T-cell (primary cell): ENCODE data around the gene CTR9. TPM values are rescaled to one million over a fixed set of nuclear protein-coding genes. Genes with fewer than 3 reads are reported as not detected.
A peak's percentile ranks its signal among the peaks of the same experiment; 100 is the strongest.

Experiments used
- ATAC-seq, 4 experiments: fragments of 200-7000 bp in 3 of 4; fragments of 150-1000 bp in 1 of 4; cut with Tn5 transposase; replicated peaks in 1 of 4; 1 replicate in 3 of 4; 2 replicates in 1 of 4; pipeline ENCODE4 v1.10.0; 2021; ENCODE audit warnings: moderate library complexity in 3 of 4, mild to moderate bottlenecking in 2 of 4, moderate number of reproducible peaks in 1 of 4
- CTCF ChIA-PET, 2 donors: fragments of 300-600 bp; sonication (Branson Sonifier 250); formaldehyde crosslinking; loops; one replicate each; lab custom pipeline; 2022; ENCODE audit warnings: antibody characterized with exemption in 2 of 2; lab: Charles Lee
- POLR2A ChIA-PET, 2 donors: fragments of 300-600 bp; sonication (Branson Sonifier 250); formaldehyde crosslinking; loops; one replicate each; lab custom pipeline; 2022; ENCODE audit warnings: antibody characterized with exemption in 2 of 2; lab: Charles Lee
- DNase-seq, 35 experiments: peaks; one replicate each; pipeline versions ENCODE4 v3.0.0 to v3.0.0-alpha.2; 2013 to 2023
- H3K27ac ChIP-seq: one replicate; pipeline ENCODE4 v1.5.1; 2013; ENCODE audit warnings: low read length
- H3K27me3 ChIP-seq, 2 experiments: replicated peaks in 1 of 2; 1 replicate in 1 of 2; 2 replicates in 1 of 2; pipeline versions ENCODE4 v1.6.1 to v1.7.0; 2013; ENCODE audit warnings: low read length in 1 of 2, mixed read lengths in 1 of 2; ENCODE audit not compliant: control insufficient read depth in 2 of 2, insufficient read depth in 2 of 2; ENCODE audit errors: extremely low read depth in 1 of 2
- H3K36me3 ChIP-seq, 2 donors: 1 replicate in 1 of 2; 2 replicates in 1 of 2; pipeline versions ENCODE4 v1.6.1 to v1.7.0; 2013; ENCODE audit warnings: low read length in 1 of 2; ENCODE audit not compliant: control insufficient read depth in 2 of 2, insufficient read depth in 1 of 2; ENCODE audit errors: extremely low read depth in 1 of 2
- H3K4me1 ChIP-seq, 2 experiments: 1 replicate in 1 of 2; 2 replicates in 1 of 2; pipeline versions ENCODE4 v1.6.1 to v1.7.0; 2013; ENCODE audit warnings: low read length in 2 of 2, mixed read lengths in 1 of 2; ENCODE audit not compliant: insufficient read depth in 2 of 2, control insufficient read depth in 1 of 2; ENCODE audit errors: extremely low read depth in 1 of 2
- H3K4me3 ChIP-seq, 2 donors: 1 replicate in 1 of 2; 2 replicates in 1 of 2; pipeline versions ENCODE4 v1.5.1 to v1.7.0; 2013; ENCODE audit warnings: mild to moderate bottlenecking in 2 of 2, low read length in 1 of 2, moderate library complexity in 1 of 2; ENCODE audit not compliant: control insufficient read depth in 1 of 2; ENCODE audit errors: extremely low read depth in 1 of 2
- H3K9me3 ChIP-seq: 2 replicates; pipeline ENCODE4 v1.7.0; 2013
- H3K27ac Mint-ChIP-seq, 2 donors: one replicate each; pipeline ENCODE4 v1.8.0; 2020 to 2021; ENCODE audit warnings: mild to moderate bottlenecking in 2 of 2, mixed read lengths in 2 of 2
- H3K27me3 Mint-ChIP-seq, 2 donors: one replicate each; pipeline ENCODE4 v1.8.0; 2021 to 2022; ENCODE audit warnings: mixed read lengths in 2 of 2
- H3K36me3 Mint-ChIP-seq: one replicate; pipeline ENCODE4 v1.8.0; 2021; ENCODE audit warnings: mixed read lengths
- H3K4me1 Mint-ChIP-seq, 3 donors: one replicate each; pipeline ENCODE4 v1.8.0; 2020 to 2022; ENCODE audit warnings: mixed read lengths in 3 of 3, mild to moderate bottlenecking in 1 of 3
- H3K4me3 Mint-ChIP-seq, 3 donors: one replicate each; pipeline ENCODE4 v1.8.0; 2020 to 2022; ENCODE audit warnings: mild to moderate bottlenecking in 3 of 3, mixed read lengths in 3 of 3, moderate library complexity in 3 of 3
- H3K9me3 Mint-ChIP-seq, 3 donors: one replicate each; pipeline ENCODE4 v1.8.0; 2020 to 2022; ENCODE audit warnings: mixed read lengths in 3 of 3
- WGBS: methylation state at CpG from one replicate; pipeline ENCODE4 v1.1.5; 2013; ENCODE audit warnings: missing lambda C conversion rate; ENCODE audit not compliant: insufficient coverage; 5-methylcytosine and 5-hydroxymethylcytosine counted together
- total RNA-seq, 35 experiments: library from RNA in 6 of 35; stranded (reverse) in 6 of 35; fragments of 120-200 nt in 1 of 35; gene quantifications; one replicate each; pipeline versions ENCODE4 v1.2.1 to v1.2.4 and lab custom pipeline; 2013 to 2026

CTR9 gene
- total RNA-seq, 5 donors from 2014 or later (not counting 1 experiment from before 2014, with no cell fraction given) = 26.4 to 45.6 (median 42.2) TPM

DNA sequence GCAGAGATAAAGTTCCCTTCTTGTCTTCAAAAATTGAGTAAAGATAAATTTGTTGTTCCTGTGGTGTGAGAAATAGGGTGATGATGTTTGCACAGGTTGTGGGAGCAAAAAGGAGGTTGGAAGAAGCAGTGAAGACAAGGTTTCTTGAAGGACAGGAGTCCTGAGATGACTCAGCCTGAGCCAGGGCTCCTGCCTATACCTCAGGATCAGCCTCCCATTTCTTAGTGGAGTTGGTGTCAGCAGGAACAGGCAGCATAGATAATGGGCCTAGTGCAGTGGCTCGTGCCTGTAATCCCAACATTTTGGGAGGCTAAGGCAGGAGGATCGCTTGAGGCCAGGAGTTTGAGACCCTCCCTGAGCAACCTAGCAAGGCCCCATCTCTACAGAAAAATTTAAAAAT, 29.0 kb downstream of the CTR9 start:
- POLR2A ChIA-PET = no interaction called here
- no peaks in the 10 kb centered on the region for H3K27me3 Mint-ChIP-seq

GRCh38 chr11:10784232-10785145, 33.4 kb downstream of the CTR9 start:
- H3K4me3 ChIP-seq = no peak overlapping the region
- WGBS = 99% methylated on average over 9 of the region's 10 CpGs
- peaks cover 0 to 7% of the 10 kb centered on the region in 2 donors for H3K36me3 ChIP-seq
- POLR2A ChIA-PET = interaction anchor here in 1 of 2 donors (0.6 to 0.7 kb wide), 2 partner anchors 17 to 19 kb away, joined by 3 read pairs; no protein-coding TSS in a partner anchor
- no peaks in the 10 kb centered on the region for H3K4me1 ChIP-seq
- Mint-ChIP-seq H3K4me1 (no peaks in the 10 kb centered on the region), H3K36me3 (peaks cover 4% of the 10 kb centered on the region), H3K9me3 (no peaks in the 10 kb centered on the region), H3K27ac (no peak overlapping the region), H3K4me3 (no peak overlapping the region), H3K27me3 (no peaks in the 10 kb centered on the region)
- H3K9me3 ChIP-seq = no peaks in the 10 kb centered on the region
- ATAC-seq = no peak
- no peak overlapping the region for H3K27ac ChIP-seq
- peaks cover 0 to 2% of the 10 kb centered on the region in 2 experiments for H3K27me3 ChIP-seq
- CTCF ChIA-PET = interaction anchor here (0.7 to 1.0 kb wide), 3 partner anchors 8 to 29 kb away, joined by 3 to 4 read pairs (median 3); no protein-coding TSS in a partner anchor
- no peak for DNase-seq

More for the DNA sequence above, 29.0 kb downstream of the CTR9 start:
- Mint-ChIP-seq H3K4me1 (no peaks in the 10 kb centered on the region), H3K4me3 (no peak overlapping the region), H3K36me3 (peaks cover 28% of the 10 kb centered on the region), H3K27ac (no peak overlapping the region), H3K9me3 (no peaks in the 10 kb centered on the region)
- no peaks in the 10 kb centered on the region for H3K27me3 ChIP-seq
- ATAC-seq (no peak), DNase-seq (no peak)
- H3K4me3 ChIP-seq = no peak overlapping the region
- peaks cover 0 to 50% of the 10 kb centered on the region in 2 donors for H3K36me3 ChIP-seq
- WGBS = 80% methylated on average over 2 of the region's 2 CpGs
- no peaks in the 10 kb centered on the region for H3K9me3 ChIP-seq
- H3K4me1 ChIP-seq = no peaks in the 10 kb centered on the region
- CTCF ChIA-PET = no interaction called here
- no peak overlapping the region for H3K27ac ChIP-seq

- Histone ChIP-seq H3K36me3 (peaks cover 0 to 4% of the 10 kb centered on the region in 2 donors), H3K9me3 (no peaks in the 10 kb centered on the region), H3K27me3 (peaks cover 0 to 2% of the 10 kb centered on the region in 2 experiments), H3K27ac (no peak overlapping the region), H3K4me1 (no peaks in the 10 kb centered on the region), H3K4me3 (no peak overlapping the region)
- Mint-ChIP-seq H3K4me3 (no peak overlapping the region), H3K36me3 (peaks cover under 1% of the 10 kb centered on the region), H3K27me3 (no peaks in the 10 kb centered on the region), H3K4me1 (no peaks in the 10 kb centered on the region), H3K27ac (no peak overlapping the region), H3K9me3 (no peaks in the 10 kb centered on the region)
- ChIA-PET CTCF (no interaction called here), POLR2A (interaction anchor here in 1 of 2 donors (0.7 kb wide), 1 partner anchor 17 kb away, joined by 3 read pairs; no protein-coding TSS in a partner anchor)
- ATAC-seq (no peak), DNase-seq (no peak)
- 86% methylated on average over 4 of the region's 4 CpGs for WGBS
Observed at GRCh38 chr11:10785146-10785474, 34.1 kb downstream of the CTR9 start.

DNA sequence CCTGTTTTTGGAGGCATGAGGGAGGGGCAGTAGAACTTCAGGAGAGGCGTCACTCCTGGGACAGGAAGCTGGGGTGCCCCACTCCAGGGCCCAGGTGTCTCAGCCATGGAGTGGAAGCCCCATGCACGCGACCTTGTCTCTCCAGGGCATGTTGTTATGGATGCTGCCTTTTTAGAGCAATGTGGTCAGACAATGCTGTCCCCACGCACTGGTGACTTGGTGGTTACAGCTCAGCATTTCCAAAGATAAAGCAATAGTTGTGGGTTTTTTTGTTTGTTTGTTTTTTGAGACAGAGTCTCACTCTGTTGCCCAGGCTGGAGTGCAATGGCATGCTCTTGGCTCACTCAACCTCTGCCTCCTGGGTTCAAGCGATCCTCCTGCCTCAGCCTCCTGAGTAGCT, 35.4 kb downstream of the CTR9 start:
- Mint-ChIP-seq H3K4me1 (no peaks in the 10 kb centered on the region), H3K36me3 (no peaks in the 10 kb centered on the region), H3K27me3 (no peaks in the 10 kb centered on the region), H3K9me3 (no peaks in the 10 kb centered on the region), H3K27ac (no peak overlapping the region), H3K4me3 (no peak overlapping the region)
- DNase-seq (no peak), ATAC-seq (peak in 1 of 4 experiments; percentile 15)
- CTCF ChIA-PET = interaction anchor here (0.7 to 1.4 kb wide), 3 partner anchors 15 to 237 kb away, joined by 3 read pairs; no protein-coding TSS in a partner anchor
- Histone ChIP-seq H3K27me3 (peaks cover 0 to 2% of the 10 kb centered on the region in 2 experiments), H3K4me3 (no peak overlapping the region), H3K27ac (no peak overlapping the region), H3K9me3 (no peaks in the 10 kb centered on the region), H3K36me3 (no peaks in the 10 kb centered on the region), H3K4me1 (no peaks in the 10 kb centered on the region)
- 88% methylated on average over 5 of the region's 5 CpGs for WGBS
- POLR2A ChIA-PET = no interaction called here

GRCh38 chr11:10792385-10793068, 41.5 kb downstream of the CTR9 start:
- no peak overlapping the region for H3K4me3 ChIP-seq
- Mint-ChIP-seq H3K4me1 (peaks cover 23 to 31% (median 28%) of the 10 kb centered on the region in 3 donors), H3K9me3 (no peaks in the 10 kb centered on the region), H3K27ac (no peak overlapping the region), H3K4me3 (peak overlapping the region in 1 of 3 donors; percentile 20), H3K27me3 (peaks cover 0 to 4% of the 10 kb centered on the region in 2 donors), H3K36me3 (peaks cover 12% of the 10 kb centered on the region)
- H3K27me3 ChIP-seq = peaks cover 0 to 11% of the 10 kb centered on the region in 2 experiments
- peaks cover 0 to 18% of the 10 kb centered on the region in 2 donors for H3K36me3 ChIP-seq
- no peaks in the 10 kb centered on the region for H3K9me3 ChIP-seq
- peak; percentile 74 to 91 (median 86) for ATAC-seq
- ChIA-PET POLR2A (interaction anchor here (0.5 to 2.0 kb wide), 7 partner anchors 11 to 233 kb away, joined by 3 to 14 read pairs (median 4); partner anchors contain the start of gene EIF4G2 (in 2 of the 2)), CTCF (interaction anchor here (0.5 to 3.6 kb wide), 30 partner anchors 9 to 1259 kb away, joined by 3 to 27 read pairs (median 4); partner anchors contain the start of gene EIF4G2 (in 1 of the 2))
- 18% methylated on average over 24 of the region's 24 CpGs for WGBS
- H3K27ac ChIP-seq = no peak overlapping the region
- peaks cover 0 to 20% of the 10 kb centered on the region in 2 experiments for H3K4me1 ChIP-seq
- DNase-seq = peak; percentile 46 to 87 (median 75)
